ENCODE results near the gene LEMD2. TPM values are rescaled to one million over a fixed set of nuclear protein-coding genes. Genes with fewer than 3 reads are reported as not detected.

LEMD2 gene
- total and polyA plus RNA-seq, 2 of the 4 experiments (the other 2 are of a cell fraction), result 26.5 to 43.6 TPM

DNA sequence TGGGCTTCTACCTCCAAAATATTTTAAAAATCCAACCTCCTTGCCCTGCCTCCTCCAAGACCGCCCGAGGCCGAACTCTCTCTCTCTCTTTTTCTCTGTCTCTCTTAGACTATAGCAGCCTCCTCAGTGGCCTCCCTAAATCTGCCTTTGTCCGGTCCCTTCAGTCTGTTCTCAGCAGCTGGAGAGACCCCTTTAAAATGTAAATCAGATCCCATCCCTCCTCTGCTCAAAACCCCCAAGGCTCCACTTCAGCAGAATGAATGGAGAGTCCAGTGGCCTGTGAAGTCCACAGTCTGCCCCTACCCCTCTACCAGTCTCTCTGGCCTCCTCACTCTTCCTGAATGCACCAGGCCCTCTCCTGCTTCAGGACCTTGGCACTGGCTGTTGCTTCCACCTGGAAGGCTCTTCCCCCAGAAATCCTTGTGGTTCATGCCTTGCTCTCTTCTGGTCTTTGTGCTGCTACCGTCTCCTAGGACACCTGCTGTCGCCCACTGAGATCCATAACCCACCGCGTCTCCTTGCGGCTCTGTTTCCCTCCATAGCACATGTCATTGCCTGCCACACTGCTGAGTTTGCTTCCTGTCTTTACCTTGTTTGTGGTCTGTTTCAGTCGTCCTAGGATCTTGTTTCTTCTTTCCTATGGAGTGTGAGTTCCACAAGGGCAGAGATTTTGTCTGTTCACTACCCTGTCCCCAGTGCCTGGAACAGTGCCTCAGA lies 8.9 kb upstream of the LEMD2 start:
- CTCF ChIA-PET, result no interaction called here
- no peak overlapping the region for H2BK5ac ChIP-seq (ENCODE audit: low read depth, low read length, poor library complexity, severe bottlenecking)
- H2BK15ac ChIP-seq (ENCODE audit: low read depth, low read length), result no peak overlapping the region
- H3K36me3 ChIP-seq (ENCODE audit: control insufficient read depth, insufficient read depth, low read length), result no peaks in the 10 kb centered on the region
- peaks cover 38% of the 10 kb centered on the region for H3K27me3 ChIP-seq (ENCODE audit: control insufficient read depth, insufficient read depth, low read length)
- no peak overlapping the region for H3K4ac ChIP-seq (ENCODE audit: low read depth, low read length)
- no peak overlapping the region for H3K4me3 ChIP-seq (ENCODE audit: insufficient read depth, low read depth, low read length)
- H4K91ac ChIP-seq (ENCODE audit: insufficient read depth, low read depth, low read length), result no peak overlapping the region
- no peak for TF ChIP-seq CEBPB (IDR thresholded peaks at IDR 0.05; ENCODE audit: low read depth, low read length)
- TF ChIP-seq RCOR1 (IDR thresholded peaks at IDR 0.05; ENCODE audit: insufficient replicate concordance, low read length), result no peak
- TF ChIP-seq MAFK (IDR thresholded peaks at IDR 0.05; ENCODE audit: low read depth, low read length), result no peak
- TF ChIP-seq MAZ (IDR thresholded peaks at IDR 0.05; ENCODE audit: borderline replicate concordance, low read depth, low read length), result no peak
- TF ChIP-seq, protein P1, sequence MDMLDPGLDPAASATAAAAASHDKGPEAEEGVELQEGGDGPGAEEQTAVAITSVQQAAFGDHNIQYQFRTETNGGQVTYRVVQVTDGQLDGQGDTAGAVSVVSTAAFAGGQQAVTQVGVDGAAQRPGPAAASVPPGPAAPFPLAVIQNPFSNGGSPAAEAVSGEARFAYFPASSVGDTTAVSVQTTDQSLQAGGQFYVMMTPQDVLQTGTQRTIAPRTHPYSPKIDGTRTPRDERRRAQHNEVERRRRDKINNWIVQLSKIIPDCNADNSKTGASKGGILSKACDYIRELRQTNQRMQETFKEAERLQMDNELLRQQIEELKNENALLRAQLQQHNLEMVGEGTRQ (IDR thresholded peaks at IDR 0.05; ENCODE audit: low read depth, low read length), result no peak
- no peak for TF ChIP-seq SMC3 (IDR thresholded peaks at IDR 0.05; ENCODE audit: low read depth, low read length)
- no peak for TF ChIP-seq POLR2A (IDR thresholded peaks at IDR 0.05; ENCODE audit: low read depth, low read length)
- TF ChIP-seq CHD1 (IDR thresholded peaks at IDR 0.05; ENCODE audit: low read depth, low read length), result no peak
- TF ChIP-seq BHLHE40 (IDR thresholded peaks at IDR 0.05; ENCODE audit: low read depth, low read length), result no peak
- TF ChIP-seq FOS (IDR thresholded peaks at IDR 0.05; ENCODE audit: low read depth, low read length), result no peak
- TF ChIP-seq, protein P2, sequence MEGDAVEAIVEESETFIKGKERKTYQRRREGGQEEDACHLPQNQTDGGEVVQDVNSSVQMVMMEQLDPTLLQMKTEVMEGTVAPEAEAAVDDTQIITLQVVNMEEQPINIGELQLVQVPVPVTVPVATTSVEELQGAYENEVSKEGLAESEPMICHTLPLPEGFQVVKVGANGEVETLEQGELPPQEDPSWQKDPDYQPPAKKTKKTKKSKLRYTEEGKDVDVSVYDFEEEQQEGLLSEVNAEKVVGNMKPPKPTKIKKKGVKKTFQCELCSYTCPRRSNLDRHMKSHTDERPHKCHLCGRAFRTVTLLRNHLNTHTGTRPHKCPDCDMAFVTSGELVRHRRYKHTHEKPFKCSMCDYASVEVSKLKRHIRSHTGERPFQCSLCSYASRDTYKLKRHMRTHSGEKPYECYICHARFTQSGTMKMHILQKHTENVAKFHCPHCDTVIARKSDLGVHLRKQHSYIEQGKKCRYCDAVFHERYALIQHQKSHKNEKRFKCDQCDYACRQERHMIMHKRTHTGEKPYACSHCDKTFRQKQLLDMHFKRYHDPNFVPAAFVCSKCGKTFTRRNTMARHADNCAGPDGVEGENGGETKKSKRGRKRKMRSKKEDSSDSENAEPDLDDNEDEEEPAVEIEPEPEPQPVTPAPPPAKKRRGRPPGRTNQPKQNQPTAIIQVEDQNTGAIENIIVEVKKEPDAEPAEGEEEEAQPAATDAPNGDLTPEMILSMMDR (conservative IDR thresholded peaks at IDR 0.05; ENCODE audit: low read depth, low read length), result no peak
- TF ChIP-seq, protein P3, sequence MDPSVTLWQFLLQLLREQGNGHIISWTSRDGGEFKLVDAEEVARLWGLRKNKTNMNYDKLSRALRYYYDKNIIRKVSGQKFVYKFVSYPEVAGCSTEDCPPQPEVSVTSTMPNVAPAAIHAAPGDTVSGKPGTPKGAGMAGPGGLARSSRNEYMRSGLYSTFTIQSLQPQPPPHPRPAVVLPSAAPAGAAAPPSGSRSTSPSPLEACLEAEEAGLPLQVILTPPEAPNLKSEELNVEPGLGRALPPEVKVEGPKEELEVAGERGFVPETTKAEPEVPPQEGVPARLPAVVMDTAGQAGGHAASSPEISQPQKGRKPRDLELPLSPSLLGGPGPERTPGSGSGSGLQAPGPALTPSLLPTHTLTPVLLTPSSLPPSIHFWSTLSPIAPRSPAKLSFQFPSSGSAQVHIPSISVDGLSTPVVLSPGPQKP (IDR thresholded peaks at IDR 0.05; ENCODE audit: borderline replicate concordance, low read depth, low read length), result no peak
- TF ChIP-seq RFX5 (IDR thresholded peaks at IDR 0.05; ENCODE audit: low read depth, low read length), result no peak
- no peak for TF ChIP-seq NFE2L2 (IDR thresholded peaks at IDR 0.05; ENCODE audit: low read depth, low read length)
- no peak for TF ChIP-seq RAD21 (IDR thresholded peaks at IDR 0.05; ENCODE audit: low read length)
- no peak for TF ChIP-seq MXI1 (IDR thresholded peaks at IDR 0.05; ENCODE audit: borderline replicate concordance, low read depth, low read length)
- 85% methylated on average over 3 of the region's 10 CpGs; no CpG with 5 or more reads in 1 of the 2 experiments for WGBS, 2 experiments (ENCODE audit: extremely low coverage in 2 of 2, insufficient read length in 1 of 2)
- no peaks in the 10 kb centered on the region for H3K4me1 ChIP-seq (ENCODE audit: control insufficient read depth, insufficient read depth, low read length)
- no peak overlapping the region for H3K56ac ChIP-seq (ENCODE audit: extremely low read depth, insufficient read depth, low read length)
- no peak overlapping the region for H2AK9ac ChIP-seq (replicated peaks; ENCODE audit: low read depth, low read length, poor library complexity)
- H3K9me1 ChIP-seq (ENCODE audit: insufficient read depth, low read length), result peaks cover 3% of the 10 kb centered on the region; the same call in 1 of the 2 replicates
- no peak overlapping the region for H3K18ac ChIP-seq (ENCODE audit: low read depth, low read length)
- POLR2A ChIA-PET (ENCODE audit: unreplicated experiment), result no interaction called here
- ATAC-seq (ENCODE audit: low read depth) (no peak), DNase-seq (no peak)
- no peak overlapping the region for H4K5ac ChIP-seq (ENCODE audit: low read depth, low read length)
- H3K79me1 ChIP-seq (ENCODE audit: low read depth in 1 of 2, low read length in 2 of 2), result no peaks in the 10 kb centered on the region
- intact Hi-C loops (cut with micrococcal nuclease) (no loop called here), dilution Hi-C loops (cut with HindIII; ENCODE audit: low sequenced_read_pairs, unreplicated experiment) (no loop called here), in situ Hi-C loops (cut with MboI; ENCODE audit: low sequenced_read_pairs) (no loop called here)
- no peak overlapping the region for H3K23ac ChIP-seq (ENCODE audit: low read depth, low read length)
- no peak overlapping the region for H4K8ac ChIP-seq (ENCODE audit: low read depth in 2 of 2, low read length in 2 of 2)
- H3K9me3 ChIP-seq (ENCODE audit: control insufficient read depth, insufficient read depth, low read length), result no peaks in the 10 kb centered on the region
- no peak overlapping the region for H3K27ac ChIP-seq (ENCODE audit: insufficient read depth, low read length)
- no peak overlapping the region for H3K4me2 ChIP-seq (ENCODE audit: low read depth, low read length)
- H3K14ac ChIP-seq (replicated peaks; ENCODE audit: low read depth, low read length), result no peak overlapping the region
- H4K20me1 ChIP-seq (ENCODE audit: insufficient read depth, low read length), result no peaks in the 10 kb centered on the region
- no peak overlapping the region for H2AK5ac ChIP-seq (ENCODE audit: low read depth, low read length)
- H2AFZ ChIP-seq (replicated peaks; ENCODE audit: low read length, poor library complexity), result no peak overlapping the region
- H2BK120ac ChIP-seq (ENCODE audit: low read depth, low read length), result no peak overlapping the region
- no TSS peak for BruUV-seq (replicated peaks)
- H3K9ac ChIP-seq (ENCODE audit: low read depth, low read length), result no peak overlapping the region
- no peak overlapping the region for H2BK20ac ChIP-seq (ENCODE audit: low read depth, low read length)
